Measurements from ENCODE around the gene CCDC148.
"Not testable (repeated sequence)": the region's sequence is repeated elsewhere in the genome, so short reads cannot be mapped to it uniquely, and the experiment has no call there.

Gene CCDC148

GRCh38 chr2:158273791-158274190 lies 182.8 kb downstream of the CCDC148 start:
- no peak for DNase-seq

GRCh38 chr2:158270536-158270935 lies 186.0 kb downstream of the CCDC148 start:
- no peak for DNase-seq

- no peak for DNase-seq
Measured at GRCh38 chr2:158269143-158269542, 187.4 kb downstream of the CCDC148 start.

GRCh38 chr2:158266111-158266510 lies 190.4 kb downstream of the CCDC148 start:
- DNase-seq: no peak

- no peak for DNase-seq
Measured at GRCh38 chr2:158255257-158255656, 201.3 kb downstream of the CCDC148 start.

- DNase-seq: no peak
Measured at GRCh38 chr2:158253170-158253569, 203.4 kb downstream of the CCDC148 start.

GRCh38 chr2:158251356-158251755 lies 205.2 kb downstream of the CCDC148 start:
- DNase-seq: no peak

GRCh38 chr2:158243392-158243791 lies 213.2 kb downstream of the CCDC148 start:
- no peak for DNase-seq

GRCh38 chr2:158242280-158242679 lies 214.3 kb downstream of the CCDC148 start:
- no peak for DNase-seq

GRCh38 chr2:158240975-158241374 lies 215.6 kb downstream of the CCDC148 start:
- no peak for DNase-seq

- no peak for DNase-seq
Measured at GRCh38 chr2:158239271-158239670, 217.3 kb downstream of the CCDC148 start.

GRCh38 chr2:158234497-158234896 lies 222.1 kb downstream of the CCDC148 start:
- DNase-seq: no peak

- DNase-seq: no peak
Measured at GRCh38 chr2:158232476-158232875, 224.1 kb downstream of the CCDC148 start.

GRCh38 chr2:158228943-158229508 lies 227.5 kb downstream of the CCDC148 start:
- DNase-seq: no peak

- DNase-seq: not testable (repeated sequence)
Measured at GRCh38 chr2:158223066-158223465, 233.5 kb downstream of the CCDC148 start.

- DNase-seq: no peak
Measured at GRCh38 chr2:158221063-158222020, 235.2 kb downstream of the CCDC148 start.

GRCh38 chr2:158217593-158217992 lies 239.0 kb downstream of the CCDC148 start:
- no peak for DNase-seq

- no peak for DNase-seq
Measured at GRCh38 chr2:158214431-158214830, 242.1 kb downstream of the CCDC148 start.

- no peak for DNase-seq
Measured at GRCh38 chr2:158213773-158214172, 242.8 kb downstream of the CCDC148 start.

GRCh38 chr2:158212301-158212700 lies 244.3 kb downstream of the CCDC148 start:
- no peak for DNase-seq

- DNase-seq: no peak
Measured at GRCh38 chr2:158211502-158211901, 245.1 kb downstream of the CCDC148 start.

- no peak for DNase-seq
Measured at GRCh38 chr2:158207354-158207753, 249.2 kb downstream of the CCDC148 start.

GRCh38 chr2:158205215-158205614 lies 251.3 kb downstream of the CCDC148 start:
- no peak for DNase-seq

- DNase-seq: no peak
Measured at GRCh38 chr2:158204741-158205165, 251.8 kb downstream of the CCDC148 start.
